ENCODE data around the gene RASA3.
"Not testable (repeated sequence)": the region's sequence is repeated elsewhere in the genome, so short reads cannot be mapped to it uniquely, and the experiment has no call there.

Gene RASA3

GRCh38 chr13:114155320-114155719 is 22.9 kb upstream of the RASA3 start:
- no peak for DNase-seq

- DNase-seq, result no peak
Observed at GRCh38 chr13:114154476-114154875, 22.1 kb upstream of the RASA3 start.

- no peak for DNase-seq
Observed at GRCh38 chr13:114153485-114154080, 21.2 kb upstream of the RASA3 start.

GRCh38 chr13:114152831-114153371 is 20.5 kb upstream of the RASA3 start:
- DNase-seq, result peak; percentile 88

GRCh38 chr13:114152285-114152645 is 19.8 kb upstream of the RASA3 start:
- no peak for DNase-seq

GRCh38 chr13:114151565-114152284 is 19.3 kb upstream of the RASA3 start:
- peak; percentile 56 for DNase-seq

GRCh38 chr13:114151031-114151430 is 18.6 kb upstream of the RASA3 start:
- DNase-seq, result peak; percentile 37

- no peak for DNase-seq
Observed at GRCh38 chr13:114149774-114150740, 17.6 kb upstream of the RASA3 start.

GRCh38 chr13:114148886-114149285 is 16.5 kb upstream of the RASA3 start:
- DNase-seq, result not testable (repeated sequence)

GRCh38 chr13:114148521-114148855 is 16.1 kb upstream of the RASA3 start:
- peak; percentile 86 for DNase-seq

GRCh38 chr13:114147803-114148520 is 15.5 kb upstream of the RASA3 start:
- no peak for DNase-seq

GRCh38 chr13:114146629-114147028 is 14.2 kb upstream of the RASA3 start:
- DNase-seq, result peak; percentile 9

GRCh38 chr13:114146173-114146572 is 13.8 kb upstream of the RASA3 start:
- no peak for DNase-seq

- no peak for DNase-seq
Observed at GRCh38 chr13:114145722-114146121, 13.3 kb upstream of the RASA3 start.

GRCh38 chr13:114145256-114145655 is 12.8 kb upstream of the RASA3 start:
- no peak for DNase-seq

GRCh38 chr13:114144606-114145244 is 12.3 kb upstream of the RASA3 start:
- DNase-seq, result no peak

- no peak for DNase-seq
Observed at GRCh38 chr13:114143806-114144605, 11.6 kb upstream of the RASA3 start.

GRCh38 chr13:114142640-114143490 is 10.4 kb upstream of the RASA3 start:
- peak; percentile 85 for DNase-seq

GRCh38 chr13:114142137-114142550 is 9.7 kb upstream of the RASA3 start:
- no peak for DNase-seq

- no peak for DNase-seq
Observed at GRCh38 chr13:114141261-114141996, 9.0 kb upstream of the RASA3 start.

Data from MV-4-11 (cell line).